PC-9 (cell line): ENCODE results near the gene GID4.

ENCODE experiments used
- EZH2 ChIP-seq: fragments of 200-600 bp; sonication (generic); IDR thresholded peaks from 2 replicates; pipeline ENCODE4 v1.8.0; 2017; ENCODE audit warnings: antibody characterized with exemption, low read depth
- TF ChIP-seq, protein P1 (sequence below): fragments of 200-600 bp; sonication (generic); conservative IDR thresholded peaks from 2 replicates; pipeline ENCODE4 v1.6.1; 2017; ENCODE audit warnings: mixed run types, antibody characterized with exemption, mild to moderate bottlenecking, moderate library complexity

DNA sequence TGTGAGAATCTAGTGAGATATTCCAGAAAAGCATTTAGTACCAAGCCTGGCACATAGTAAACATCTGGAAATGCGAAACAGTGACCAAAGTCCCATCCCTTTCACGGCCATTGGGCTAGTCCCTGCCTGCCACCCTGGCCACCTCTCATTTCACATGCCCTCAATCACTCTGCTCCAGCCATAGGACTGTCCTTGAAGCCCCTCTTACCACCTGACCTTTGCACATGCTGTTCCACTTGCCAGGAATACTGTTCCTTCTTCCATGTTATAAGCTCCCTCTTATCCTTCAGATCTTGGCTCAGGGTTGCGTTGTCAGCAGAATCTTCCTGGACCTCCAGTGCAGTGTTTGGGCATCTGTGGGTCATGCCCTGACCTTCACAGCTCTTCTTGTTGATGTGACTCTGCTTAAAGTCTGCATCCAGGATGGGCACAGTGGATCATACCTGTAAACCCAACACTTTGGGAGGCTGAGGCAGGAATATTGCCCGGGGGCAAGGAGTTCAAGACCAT is 71.5 kb downstream of the GID4 start:
- TF ChIP-seq, protein P1, sequence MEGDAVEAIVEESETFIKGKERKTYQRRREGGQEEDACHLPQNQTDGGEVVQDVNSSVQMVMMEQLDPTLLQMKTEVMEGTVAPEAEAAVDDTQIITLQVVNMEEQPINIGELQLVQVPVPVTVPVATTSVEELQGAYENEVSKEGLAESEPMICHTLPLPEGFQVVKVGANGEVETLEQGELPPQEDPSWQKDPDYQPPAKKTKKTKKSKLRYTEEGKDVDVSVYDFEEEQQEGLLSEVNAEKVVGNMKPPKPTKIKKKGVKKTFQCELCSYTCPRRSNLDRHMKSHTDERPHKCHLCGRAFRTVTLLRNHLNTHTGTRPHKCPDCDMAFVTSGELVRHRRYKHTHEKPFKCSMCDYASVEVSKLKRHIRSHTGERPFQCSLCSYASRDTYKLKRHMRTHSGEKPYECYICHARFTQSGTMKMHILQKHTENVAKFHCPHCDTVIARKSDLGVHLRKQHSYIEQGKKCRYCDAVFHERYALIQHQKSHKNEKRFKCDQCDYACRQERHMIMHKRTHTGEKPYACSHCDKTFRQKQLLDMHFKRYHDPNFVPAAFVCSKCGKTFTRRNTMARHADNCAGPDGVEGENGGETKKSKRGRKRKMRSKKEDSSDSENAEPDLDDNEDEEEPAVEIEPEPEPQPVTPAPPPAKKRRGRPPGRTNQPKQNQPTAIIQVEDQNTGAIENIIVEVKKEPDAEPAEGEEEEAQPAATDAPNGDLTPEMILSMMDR, result no peak
- TF ChIP-seq EZH2, result no peak
